ENCODE data around the gene CHRNA7. TPM values are rescaled to one million over a fixed set of nuclear protein-coding genes. Genes with fewer than 3 reads are reported as not detected.

CHRNA7 gene
- total RNA-seq = not detected in 2 replicates

- Mint-ChIP-seq H3K27me3 (ENCODE audit: insufficient read depth) (peaks cover 59% of the 10 kb centered on the region), H3K4me1 (ENCODE audit: low read depth) (no peaks in the 10 kb centered on the region)
Observed at GRCh38 chr15:32029862-32030781, at the start of gene CHRNA7. TSS of gene CHRNA7 (plus strand) at chr15:32030515. CDS start at chr15:32030595, 80 bp downstream.

DNA sequence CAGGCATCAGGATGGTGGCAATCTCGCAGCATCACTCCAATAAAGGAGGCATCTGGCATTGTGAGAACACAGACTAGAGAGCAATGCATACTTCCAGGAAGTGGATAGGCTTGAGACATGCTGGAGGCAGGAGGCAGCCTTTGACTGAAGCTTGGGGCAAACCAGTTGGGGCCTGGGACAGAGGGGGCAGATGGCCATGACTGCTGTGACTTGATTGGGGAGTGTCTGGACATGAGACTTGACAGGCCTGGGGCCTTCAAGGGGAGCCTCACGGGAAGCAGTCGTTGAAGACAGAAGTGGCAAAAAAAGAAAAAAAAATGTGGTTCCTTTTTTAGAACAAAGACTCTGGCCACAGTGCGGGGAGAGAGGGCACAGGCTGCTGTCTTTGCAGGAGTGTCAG, 44.7 kb upstream of the CHRNA7 start:
- Mint-ChIP-seq H3K9me3 (no peaks in the 10 kb centered on the region), H3K27ac (no peak overlapping the region), H3K4me3 (no peak overlapping the region), H3K36me3 (ENCODE audit: low read depth) (no peaks in the 10 kb centered on the region), H3K4me1 (ENCODE audit: low read depth) (no peaks in the 10 kb centered on the region), H3K27me3 (ENCODE audit: insufficient read depth) (no peaks in the 10 kb centered on the region)
- intact Hi-C loops (cut with micrococcal nuclease) = loop anchor here (10.0 kb wide), 1 partner anchor 161 kb away; no protein-coding TSS in a partner anchor
- DNase-seq (ENCODE audit: low spot score) = no peak

More at GRCh38 chr15:32029862-32030781, at the start of gene CHRNA7:
- Mint-ChIP-seq H3K36me3 (ENCODE audit: low read depth) (no peaks in the 10 kb centered on the region), H3K9me3 (no peaks in the 10 kb centered on the region), H3K27ac (no peak within 1 kb of the TSS), H3K4me3 (no peak within 1 kb of the TSS)
- intact Hi-C loops (cut with micrococcal nuclease) = no loop called here
- DNase-seq (ENCODE audit: low spot score) = no peak

- Mint-ChIP-seq H3K36me3 (ENCODE audit: low read depth) (no peaks in the 10 kb centered on the region), H3K4me3 (no peak overlapping the region), H3K27me3 (ENCODE audit: insufficient read depth) (peaks cover 5% of the 10 kb centered on the region), H3K27ac (no peak overlapping the region), H3K9me3 (no peaks in the 10 kb centered on the region), H3K4me1 (ENCODE audit: low read depth) (no peaks in the 10 kb centered on the region)
- no peak for DNase-seq (ENCODE audit: low spot score)
- intact Hi-C loops (cut with micrococcal nuclease) = no loop called here
Observed at GRCh38 chr15:31993062-31993461, 37.3 kb upstream of the CHRNA7 start.

- Mint-ChIP-seq H3K36me3 (ENCODE audit: low read depth) (no peaks in the 10 kb centered on the region), H3K4me1 (ENCODE audit: low read depth) (no peaks in the 10 kb centered on the region), H3K4me3 (no peak overlapping the region), H3K27ac (no peak overlapping the region), H3K9me3 (no peaks in the 10 kb centered on the region), H3K27me3 (ENCODE audit: insufficient read depth) (peaks cover 5% of the 10 kb centered on the region)
- no peak for DNase-seq (ENCODE audit: low spot score)
- intact Hi-C loops (cut with micrococcal nuclease) = no loop called here
Observed at GRCh38 chr15:31997711-31998110, 32.6 kb upstream of the CHRNA7 start.

DNA sequence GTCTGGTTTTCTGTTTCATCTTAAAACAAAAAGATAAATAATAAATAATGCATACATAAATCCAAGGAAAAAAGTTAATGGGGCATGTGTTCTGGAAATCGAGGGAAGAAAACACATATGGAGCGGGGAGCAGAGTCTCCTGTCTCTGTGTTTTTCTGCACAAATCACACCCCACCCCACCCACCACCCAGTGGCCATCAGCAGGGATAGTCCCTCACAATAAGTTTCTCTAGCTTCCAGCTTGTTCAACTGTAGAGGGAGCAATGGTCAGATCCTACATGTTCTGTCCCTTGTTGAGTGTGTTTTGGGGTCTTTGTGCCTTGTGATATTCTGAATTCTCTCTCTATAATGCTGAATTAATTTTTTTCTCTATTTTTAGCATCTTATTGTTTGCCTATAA, 26.8 kb upstream of the CHRNA7 start:
- no peaks in the 10 kb centered on the region for H3K4me1 Mint-ChIP-seq (ENCODE audit: low read depth)
- no peak for DNase-seq (ENCODE audit: low spot score)
- H3K4me3 Mint-ChIP-seq = no peak overlapping the region
- no peak overlapping the region for H3K27ac Mint-ChIP-seq
- no peaks in the 10 kb centered on the region for H3K36me3 Mint-ChIP-seq (ENCODE audit: low read depth)
- H3K27me3 Mint-ChIP-seq (ENCODE audit: insufficient read depth) = peaks cover 2% of the 10 kb centered on the region
- H3K9me3 Mint-ChIP-seq = no peaks in the 10 kb centered on the region
- intact Hi-C loops (cut with micrococcal nuclease) = no loop called here

- DNase-seq (ENCODE audit: low spot score) = no peak
- Mint-ChIP-seq H3K27me3 (ENCODE audit: insufficient read depth) (peaks cover 2% of the 10 kb centered on the region), H3K36me3 (ENCODE audit: low read depth) (no peaks in the 10 kb centered on the region), H3K27ac (no peak overlapping the region), H3K4me3 (no peak overlapping the region), H3K9me3 (no peaks in the 10 kb centered on the region), H3K4me1 (ENCODE audit: low read depth) (no peaks in the 10 kb centered on the region)
- intact Hi-C loops (cut with micrococcal nuclease) = no loop called here
Observed at GRCh38 chr15:32004249-32004648, 26.1 kb upstream of the CHRNA7 start.

- Mint-ChIP-seq H3K27ac (no peak overlapping the region), H3K27me3 (ENCODE audit: insufficient read depth) (peaks cover 4% of the 10 kb centered on the region), H3K4me3 (no peak overlapping the region), H3K36me3 (ENCODE audit: low read depth) (no peaks in the 10 kb centered on the region), H3K9me3 (no peaks in the 10 kb centered on the region), H3K4me1 (ENCODE audit: low read depth) (no peaks in the 10 kb centered on the region)
- intact Hi-C loops (cut with micrococcal nuclease) = no loop called here
- DNase-seq (ENCODE audit: low spot score) = no peak
Observed at GRCh38 chr15:32007355-32007960, 22.9 kb upstream of the CHRNA7 start.

DNA sequence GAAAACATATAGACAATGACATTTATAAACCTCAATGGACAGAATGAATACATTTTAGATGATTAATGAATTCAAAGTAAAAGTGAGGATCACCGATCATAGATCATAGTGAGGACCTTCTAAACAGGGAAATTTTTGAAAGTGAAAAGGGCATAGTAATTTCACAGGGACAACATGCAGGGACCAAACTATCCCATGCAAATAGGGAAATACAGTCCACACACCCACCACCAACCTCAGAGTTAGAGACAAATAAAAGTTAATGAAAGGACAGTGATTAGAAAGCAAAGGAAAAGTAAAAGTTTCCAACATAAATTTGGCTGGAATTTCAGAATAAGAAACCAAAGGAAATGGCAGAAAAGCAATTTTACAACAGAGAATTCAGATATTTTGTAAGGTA, 15.4 kb upstream of the CHRNA7 start:
- H3K9me3 Mint-ChIP-seq = no peaks in the 10 kb centered on the region
- no peak for DNase-seq (ENCODE audit: low spot score)
- H3K27ac Mint-ChIP-seq = no peak overlapping the region
- no peak overlapping the region for H3K4me3 Mint-ChIP-seq
- peaks cover 2% of the 10 kb centered on the region for H3K27me3 Mint-ChIP-seq (ENCODE audit: insufficient read depth)
- intact Hi-C loops (cut with micrococcal nuclease) = no loop called here
- H3K4me1 Mint-ChIP-seq (ENCODE audit: low read depth) = no peaks in the 10 kb centered on the region
- H3K36me3 Mint-ChIP-seq (ENCODE audit: low read depth) = no peaks in the 10 kb centered on the region

DNA sequence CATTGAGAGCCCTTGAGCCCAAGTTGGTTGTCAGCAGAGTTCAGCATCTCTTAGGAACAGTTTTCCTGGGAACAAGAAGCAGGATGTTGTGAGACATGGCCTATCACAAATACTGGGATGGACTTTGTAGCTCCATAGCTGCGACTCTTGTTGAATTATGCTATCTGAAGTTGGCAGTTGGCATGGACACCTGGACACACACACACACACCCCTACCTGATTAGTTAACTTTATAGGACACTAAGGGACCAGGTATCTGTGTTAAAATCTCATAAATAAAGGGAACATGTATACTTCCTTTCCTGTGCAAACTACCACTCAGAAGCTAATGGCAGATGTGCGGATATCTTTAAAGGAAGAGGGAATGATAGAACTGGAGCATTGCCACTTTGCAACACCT, 10.2 kb upstream of the CHRNA7 start:
- H3K36me3 Mint-ChIP-seq (ENCODE audit: low read depth) = no peaks in the 10 kb centered on the region
- no peaks in the 10 kb centered on the region for H3K4me1 Mint-ChIP-seq (ENCODE audit: low read depth)
- DNase-seq (ENCODE audit: low spot score) = no peak
- H3K27ac Mint-ChIP-seq = no peak overlapping the region
- peaks cover 4% of the 10 kb centered on the region for H3K27me3 Mint-ChIP-seq (ENCODE audit: insufficient read depth)
- H3K9me3 Mint-ChIP-seq = no peaks in the 10 kb centered on the region
- intact Hi-C loops (cut with micrococcal nuclease) = no loop called here
- no peak overlapping the region for H3K4me3 Mint-ChIP-seq

- intact Hi-C loops (cut with micrococcal nuclease) = no loop called here
- no peak for DNase-seq (ENCODE audit: low spot score)
- Mint-ChIP-seq H3K9me3 (no peaks in the 10 kb centered on the region), H3K4me3 (no peak overlapping the region), H3K4me1 (ENCODE audit: low read depth) (no peaks in the 10 kb centered on the region), H3K27me3 (ENCODE audit: insufficient read depth) (peaks cover 53% of the 10 kb centered on the region), H3K36me3 (ENCODE audit: low read depth) (no peaks in the 10 kb centered on the region), H3K27ac (no peak overlapping the region)
Observed at GRCh38 chr15:32028921-32029320, 1.4 kb upstream of the CHRNA7 start.

- no peak for DNase-seq (ENCODE audit: low spot score)
- no peak overlapping the region for H3K4me3 Mint-ChIP-seq
- intact Hi-C loops (cut with micrococcal nuclease) = no loop called here
- no peaks in the 10 kb centered on the region for H3K9me3 Mint-ChIP-seq
- H3K36me3 Mint-ChIP-seq (ENCODE audit: low read depth) = no peaks in the 10 kb centered on the region
- no peak overlapping the region for H3K27ac Mint-ChIP-seq
- peaks cover 54% of the 10 kb centered on the region for H3K27me3 Mint-ChIP-seq (ENCODE audit: insufficient read depth)
- H3K4me1 Mint-ChIP-seq (ENCODE audit: low read depth) = no peaks in the 10 kb centered on the region
Observed at GRCh38 chr15:32029409-32029861, 880 bp upstream of the CHRNA7 start.

DNA sequence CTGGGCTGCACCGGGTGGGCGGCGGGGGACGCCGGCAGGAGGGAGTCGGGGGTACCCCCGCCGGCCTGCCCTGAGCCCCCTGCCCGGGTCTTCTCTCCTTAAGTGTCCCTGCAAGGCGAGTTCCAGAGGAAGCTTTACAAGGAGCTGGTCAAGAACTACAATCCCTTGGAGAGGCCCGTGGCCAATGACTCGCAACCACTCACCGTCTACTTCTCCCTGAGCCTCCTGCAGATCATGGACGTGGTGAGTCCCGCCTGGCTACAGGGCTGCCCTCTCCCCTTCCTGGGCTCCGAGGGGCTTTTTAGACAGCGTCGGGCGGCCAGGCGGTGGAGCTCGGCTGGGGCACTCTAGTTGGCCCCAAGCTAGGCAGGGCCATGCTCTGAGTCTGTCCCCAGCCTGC, 480 bp downstream of the CHRNA7 start:
- intact Hi-C loops (cut with micrococcal nuclease) = no loop called here
- no peak overlapping the region for H3K4me3 Mint-ChIP-seq
- H3K36me3 Mint-ChIP-seq (ENCODE audit: low read depth) = no peaks in the 10 kb centered on the region
- DNase-seq (ENCODE audit: low spot score) = no peak
- H3K4me1 Mint-ChIP-seq (ENCODE audit: low read depth) = no peaks in the 10 kb centered on the region
- no peak overlapping the region for H3K27ac Mint-ChIP-seq
- peaks cover 60% of the 10 kb centered on the region for H3K27me3 Mint-ChIP-seq (ENCODE audit: insufficient read depth)
- H3K9me3 Mint-ChIP-seq = no peaks in the 10 kb centered on the region

DNA sequence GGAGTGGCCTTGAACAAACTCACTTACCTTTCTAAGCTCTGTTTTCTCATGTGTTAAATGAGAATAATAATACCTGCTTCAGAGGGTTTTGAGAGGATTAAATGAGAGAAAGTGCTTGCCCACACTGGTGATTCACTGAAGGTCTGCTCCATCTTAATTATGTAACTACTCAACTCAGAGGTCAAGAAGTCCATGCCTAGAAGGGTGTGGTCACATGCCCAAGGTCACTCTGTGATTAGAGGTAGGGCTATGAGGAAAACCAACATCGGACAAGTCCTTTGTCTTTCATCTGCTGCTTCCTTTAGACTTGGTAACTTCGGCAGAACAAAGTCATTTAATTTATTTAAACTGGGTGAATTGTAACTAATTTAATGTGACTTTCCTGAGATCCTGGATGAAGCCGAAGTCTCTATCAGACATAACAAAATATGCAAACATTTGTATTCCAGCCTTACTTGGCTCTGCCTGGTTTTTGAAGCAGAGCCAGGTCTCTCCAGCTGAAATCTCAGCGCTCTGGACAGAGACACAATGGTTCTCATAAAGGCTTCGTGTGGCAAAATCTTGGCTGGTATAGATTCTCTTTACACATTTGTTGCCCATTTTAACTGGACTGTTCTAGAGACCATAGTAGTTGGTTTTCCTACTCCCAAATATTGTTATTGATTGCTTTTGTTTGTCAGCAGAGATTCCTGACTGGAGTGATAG, 3.0 kb downstream of the CHRNA7 start:
- DNase-seq (ENCODE audit: low spot score) = no peak
- intact Hi-C loops (cut with micrococcal nuclease) = no loop called here
- no peak overlapping the region for H3K4me3 Mint-ChIP-seq

More for the DNA sequence above, 3.0 kb downstream of the CHRNA7 start:
- H3K27ac Mint-ChIP-seq = no peak overlapping the region
- H3K4me1 Mint-ChIP-seq (ENCODE audit: low read depth) = no peaks in the 10 kb centered on the region
- no peaks in the 10 kb centered on the region for H3K9me3 Mint-ChIP-seq
- H3K36me3 Mint-ChIP-seq (ENCODE audit: low read depth) = no peaks in the 10 kb centered on the region
- peaks cover 41% of the 10 kb centered on the region for H3K27me3 Mint-ChIP-seq (ENCODE audit: insufficient read depth)

All from activated T-helper 1 cell treated with anti-CD3 and anti-CD28 coated beads, Interleukin-12 subunit alpha, Interleukin-12 subunit beta, Interleukin-2, Interleukin-4 antibody, amounts not matched to agents 30 ng/mL and 10 ng/mL and 1 ng/mL, durations not matched to agents 14 hours and 24 hours and 36 hours (primary cell).